ENCODE results near the gene NECAB3.

- TF ChIP-seq POLR2A (IDR thresholded peaks at IDR 0.05) = no peak
- TF ChIP-seq CTCF (IDR thresholded peaks at IDR 0.05) = no peak
- TF ChIP-seq POLR2AphosphoS5 (IDR thresholded peaks at IDR 0.05) = no peak
These were observed 12.1 kb downstream of the NECAB3 start, which contains the start of gene C20orf144 for GRCh38 chr20:33662172-33662571.
